ENCODE data around the gene AGMO. TPM values are rescaled to one million over a fixed set of nuclear protein-coding genes. Genes with fewer than 3 reads are reported as not detected.

Gene AGMO
- total RNA-seq, 1 experiment from 2014 or later = 0.77 TPM

DNA sequence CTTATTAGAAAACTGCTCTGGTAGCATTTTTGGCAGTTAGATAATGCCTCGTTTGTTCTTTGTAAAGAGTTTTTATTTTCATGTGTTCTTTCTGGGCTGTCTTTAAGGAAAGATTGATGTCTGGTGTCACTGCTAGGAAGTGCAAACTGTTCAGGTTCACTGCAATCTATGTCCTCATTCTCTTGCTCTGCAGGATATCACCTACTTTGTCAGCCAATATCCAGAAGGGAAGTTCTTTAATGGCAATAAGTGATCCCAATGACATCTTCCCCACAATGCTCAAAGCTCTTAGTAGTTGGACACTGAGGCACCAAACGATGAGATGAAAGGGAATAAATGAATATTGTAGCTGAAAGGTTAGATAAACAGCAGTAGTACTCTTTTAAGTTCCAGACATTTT lies 115.1 kb downstream of the AGMO start:
- CTCF ChIA-PET = no interaction called here
- POLR2A ChIA-PET = no interaction called here
- no peak overlapping the region for H3K27ac Mint-ChIP-seq
- TF ChIP-seq OVOL2 (CRISPR knock-in tag; IDR thresholded peaks at IDR 0.05; ENCODE audit: borderline replicate concordance) (no peak), ESRRA (CRISPR knock-in tag; IDR thresholded peaks at IDR 0.05; ENCODE audit: borderline replicate concordance) (no peak), EMX1 (CRISPR knock-in tag; IDR thresholded peaks at IDR 0.05) (no peak), JUN (CRISPR knock-in tag; IDR thresholded peaks at IDR 0.05) (no peak)
- TF ChIP-seq, protein P1, sequence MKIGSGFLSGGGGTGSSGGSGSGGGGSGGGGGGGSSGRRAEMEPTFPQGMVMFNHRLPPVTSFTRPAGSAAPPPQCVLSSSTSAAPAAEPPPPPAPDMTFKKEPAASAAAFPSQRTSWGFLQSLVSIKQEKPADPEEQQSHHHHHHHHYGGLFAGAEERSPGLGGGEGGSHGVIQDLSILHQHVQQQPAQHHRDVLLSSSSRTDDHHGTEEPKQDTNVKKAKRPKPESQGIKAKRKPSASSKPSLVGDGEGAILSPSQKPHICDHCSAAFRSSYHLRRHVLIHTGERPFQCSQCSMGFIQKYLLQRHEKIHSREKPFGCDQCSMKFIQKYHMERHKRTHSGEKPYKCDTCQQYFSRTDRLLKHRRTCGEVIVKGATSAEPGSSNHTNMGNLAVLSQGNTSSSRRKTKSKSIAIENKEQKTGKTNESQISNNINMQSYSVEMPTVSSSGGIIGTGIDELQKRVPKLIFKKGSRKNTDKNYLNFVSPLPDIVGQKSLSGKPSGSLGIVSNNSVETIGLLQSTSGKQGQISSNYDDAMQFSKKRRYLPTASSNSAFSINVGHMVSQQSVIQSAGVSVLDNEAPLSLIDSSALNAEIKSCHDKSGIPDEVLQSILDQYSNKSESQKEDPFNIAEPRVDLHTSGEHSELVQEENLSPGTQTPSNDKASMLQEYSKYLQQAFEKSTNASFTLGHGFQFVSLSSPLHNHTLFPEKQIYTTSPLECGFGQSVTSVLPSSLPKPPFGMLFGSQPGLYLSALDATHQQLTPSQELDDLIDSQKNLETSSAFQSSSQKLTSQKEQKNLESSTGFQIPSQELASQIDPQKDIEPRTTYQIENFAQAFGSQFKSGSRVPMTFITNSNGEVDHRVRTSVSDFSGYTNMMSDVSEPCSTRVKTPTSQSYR (CRISPR knock-in tag; IDR thresholded peaks at IDR 0.05) = no peak
- DNase-seq (ENCODE audit: low spot score) (no peak), ATAC-seq (no peak)
- H3K36me3 Mint-ChIP-seq = no peaks in the 10 kb centered on the region
- no peaks in the 10 kb centered on the region for H3K9me3 Mint-ChIP-seq
- H3K27me3 Mint-ChIP-seq (ENCODE audit: low read depth) = no peaks in the 10 kb centered on the region
- H3K4me3 Mint-ChIP-seq = no peak overlapping the region
- H3K4me1 Mint-ChIP-seq = no peaks in the 10 kb centered on the region

DNA sequence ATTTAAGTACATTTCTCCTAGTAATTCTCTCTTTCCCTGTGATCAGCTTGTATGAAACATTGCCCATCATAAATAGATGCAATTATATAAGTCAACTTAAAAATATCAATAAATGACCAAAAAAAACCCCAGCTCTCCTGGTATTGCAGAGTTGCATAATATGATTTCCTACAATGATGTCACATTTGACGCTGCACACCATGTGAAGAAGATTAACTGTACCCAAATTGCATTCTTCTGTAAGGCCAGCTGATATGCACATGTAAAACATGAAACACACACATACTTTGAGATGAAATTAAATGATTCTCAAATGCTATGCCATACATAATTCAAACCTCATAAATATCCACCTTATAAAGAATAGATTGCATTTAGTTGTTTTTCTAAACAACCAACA lies 115.5 kb downstream of the AGMO start:
- no peaks in the 10 kb centered on the region for H3K9me3 Mint-ChIP-seq
- H3K36me3 Mint-ChIP-seq = no peaks in the 10 kb centered on the region
- TF ChIP-seq NFE2L1 (CRISPR knock-in tag; IDR thresholded peaks at IDR 0.05) (no peak), ATF3 (CRISPR knock-in tag; conservative IDR thresholded peaks at IDR 0.05) (no peak), TP53 (CRISPR knock-in tag; IDR thresholded peaks at IDR 0.05) (no peak), ZNF671 (CRISPR knock-in tag; IDR thresholded peaks at IDR 0.05) (no peak), TEAD1 (CRISPR knock-in tag; IDR thresholded peaks at IDR 0.05) (no peak), PRDM15 (CRISPR knock-in tag; IDR thresholded peaks at IDR 0.05) (no peak), GABPB1 (CRISPR knock-in tag; IDR thresholded peaks at IDR 0.05) (no peak), PRRX2 (CRISPR knock-in tag; IDR thresholded peaks at IDR 0.05) (no peak), HMGA2 (CRISPR knock-in tag; IDR thresholded peaks at IDR 0.05) (no peak), OVOL2 (CRISPR knock-in tag; IDR thresholded peaks at IDR 0.05; ENCODE audit: borderline replicate concordance) (no peak), IRF2 (CRISPR knock-in tag; IDR thresholded peaks at IDR 0.05; ENCODE audit: borderline replicate concordance, low read depth) (no peak), ELF4 (CRISPR knock-in tag; IDR thresholded peaks at IDR 0.05; ENCODE audit: low read depth) (no peak), NR1H2 (CRISPR knock-in tag; IDR thresholded peaks at IDR 0.05) (no peak), ZNF425 (CRISPR knock-in tag; conservative IDR thresholded peaks at IDR 0.05) (no peak)
- TF ChIP-seq, protein P2, sequence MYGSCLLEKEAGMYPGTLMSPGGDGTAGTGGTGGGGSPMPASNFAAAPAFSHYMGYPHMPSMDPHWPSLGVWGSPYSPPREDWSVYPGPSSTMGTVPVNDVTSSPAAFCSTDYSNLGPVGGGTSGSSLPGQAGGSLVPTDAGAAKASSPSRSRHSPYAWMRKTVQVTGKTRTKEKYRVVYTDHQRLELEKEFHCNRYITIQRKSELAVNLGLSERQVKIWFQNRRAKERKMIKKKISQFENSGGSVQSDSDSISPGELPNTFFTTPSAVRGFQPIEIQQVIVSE (CRISPR knock-in tag; IDR thresholded peaks at IDR 0.05; ENCODE audit: borderline replicate concordance) = no peak
- TF ChIP-seq, protein P3, sequence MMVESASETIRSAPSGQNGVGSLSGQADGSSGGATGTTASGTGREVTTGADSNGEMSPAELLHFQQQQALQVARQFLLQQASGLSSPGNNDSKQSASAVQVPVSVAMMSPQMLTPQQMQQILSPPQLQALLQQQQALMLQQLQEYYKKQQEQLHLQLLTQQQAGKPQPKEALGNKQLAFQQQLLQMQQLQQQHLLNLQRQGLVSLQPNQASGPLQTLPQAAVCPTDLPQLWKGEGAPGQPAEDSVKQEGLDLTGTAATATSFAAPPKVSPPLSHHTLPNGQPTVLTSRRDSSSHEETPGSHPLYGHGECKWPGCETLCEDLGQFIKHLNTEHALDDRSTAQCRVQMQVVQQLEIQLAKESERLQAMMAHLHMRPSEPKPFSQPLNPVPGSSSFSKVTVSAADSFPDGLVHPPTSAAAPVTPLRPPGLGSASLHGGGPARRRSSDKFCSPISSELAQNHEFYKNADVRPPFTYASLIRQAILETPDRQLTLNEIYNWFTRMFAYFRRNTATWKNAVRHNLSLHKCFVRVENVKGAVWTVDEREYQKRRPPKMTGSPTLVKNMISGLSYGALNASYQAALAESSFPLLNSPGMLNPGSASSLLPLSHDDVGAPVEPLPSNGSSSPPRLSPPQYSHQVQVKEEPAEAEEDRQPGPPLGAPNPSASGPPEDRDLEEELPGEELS (CRISPR knock-in tag; IDR thresholded peaks at IDR 0.05) = no peak
- TF ChIP-seq, protein P4, sequence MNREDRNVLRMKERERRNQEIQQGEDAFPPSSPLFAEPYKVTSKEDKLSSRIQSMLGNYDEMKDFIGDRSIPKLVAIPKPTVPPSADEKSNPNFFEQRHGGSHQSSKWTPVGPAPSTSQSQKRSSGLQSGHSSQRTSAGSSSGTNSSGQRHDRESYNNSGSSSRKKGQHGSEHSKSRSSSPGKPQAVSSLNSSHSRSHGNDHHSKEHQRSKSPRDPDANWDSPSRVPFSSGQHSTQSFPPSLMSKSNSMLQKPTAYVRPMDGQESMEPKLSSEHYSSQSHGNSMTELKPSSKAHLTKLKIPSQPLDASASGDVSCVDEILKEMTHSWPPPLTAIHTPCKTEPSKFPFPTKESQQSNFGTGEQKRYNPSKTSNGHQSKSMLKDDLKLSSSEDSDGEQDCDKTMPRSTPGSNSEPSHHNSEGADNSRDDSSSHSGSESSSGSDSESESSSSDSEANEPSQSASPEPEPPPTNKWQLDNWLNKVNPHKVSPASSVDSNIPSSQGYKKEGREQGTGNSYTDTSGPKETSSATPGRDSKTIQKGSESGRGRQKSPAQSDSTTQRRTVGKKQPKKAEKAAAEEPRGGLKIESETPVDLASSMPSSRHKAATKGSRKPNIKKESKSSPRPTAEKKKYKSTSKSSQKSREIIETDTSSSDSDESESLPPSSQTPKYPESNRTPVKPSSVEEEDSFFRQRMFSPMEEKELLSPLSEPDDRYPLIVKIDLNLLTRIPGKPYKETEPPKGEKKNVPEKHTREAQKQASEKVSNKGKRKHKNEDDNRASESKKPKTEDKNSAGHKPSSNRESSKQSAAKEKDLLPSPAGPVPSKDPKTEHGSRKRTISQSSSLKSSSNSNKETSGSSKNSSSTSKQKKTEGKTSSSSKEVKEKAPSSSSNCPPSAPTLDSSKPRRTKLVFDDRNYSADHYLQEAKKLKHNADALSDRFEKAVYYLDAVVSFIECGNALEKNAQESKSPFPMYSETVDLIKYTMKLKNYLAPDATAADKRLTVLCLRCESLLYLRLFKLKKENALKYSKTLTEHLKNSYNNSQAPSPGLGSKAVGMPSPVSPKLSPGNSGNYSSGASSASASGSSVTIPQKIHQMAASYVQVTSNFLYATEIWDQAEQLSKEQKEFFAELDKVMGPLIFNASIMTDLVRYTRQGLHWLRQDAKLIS (CRISPR knock-in tag; IDR thresholded peaks at IDR 0.05; ENCODE audit: borderline replicate concordance) = no peak
- no peak overlapping the region for H3K4me3 Mint-ChIP-seq
- ATAC-seq (no peak), DNase-seq (ENCODE audit: low spot score) (no peak)
- H3K27me3 Mint-ChIP-seq (ENCODE audit: low read depth) = no peaks in the 10 kb centered on the region
- no peaks in the 10 kb centered on the region for H3K4me1 Mint-ChIP-seq
- no peak overlapping the region for H3K27ac Mint-ChIP-seq
- CTCF ChIA-PET = no interaction called here
- POLR2A ChIA-PET = no interaction called here
